ENCODE results near the gene SPEN.
"Not testable (repeated sequence)": the region's sequence is repeated elsewhere in the genome, so short reads cannot be mapped to it uniquely, and the experiment has no call there.

The SPEN gene

GRCh38 chr1:15911141-15911540 lies 63.6 kb downstream of the SPEN start:
- peaks cover 52% of the 10 kb centered on the region for H3K79me2 ChIP-seq (ENCODE audit: insufficient read depth, low read length)

GRCh38 chr1:15911927-15912326 lies 64.4 kb downstream of the SPEN start:
- peaks cover 15% of the 10 kb centered on the region for H3K4me1 ChIP-seq (ENCODE audit: insufficient read depth, low read length, severe bottlenecking)
- TF ChIP-seq CTCF (IDR thresholded peaks at IDR 0.05; ENCODE audit: low read length) (no peak), EZH2 (IDR thresholded peaks at IDR 0.05; ENCODE audit: borderline replicate concordance, low read length) (no peak)
- H3K36me3 ChIP-seq (ENCODE audit: insufficient read depth, low read length), result peaks cover 89% of the 10 kb centered on the region

More at GRCh38 chr1:15911141-15911540, 63.6 kb downstream of the SPEN start:
- no peak overlapping the region for H3K27ac ChIP-seq (ENCODE audit: low read depth, low read length, poor library complexity, severe bottlenecking)
- TF ChIP-seq EZH2 (IDR thresholded peaks at IDR 0.05; ENCODE audit: borderline replicate concordance, low read length) (no peak), CTCF (IDR thresholded peaks at IDR 0.05; ENCODE audit: low read length) (no peak)
- 0 out of 2 replicates have a peak, but pooled peaks cover 3% of the 10 kb centered on the region for H3F3A ChIP-seq (ENCODE audit: insufficient read depth, low read length)
- H3K4me1 ChIP-seq (ENCODE audit: insufficient read depth, low read length, severe bottlenecking), result peaks cover 7% of the 10 kb centered on the region
- H3K4me2 ChIP-seq (ENCODE audit: low read length), result no peak overlapping the region
- H3K36me3 ChIP-seq (ENCODE audit: insufficient read depth, low read length), result peaks cover 82% of the 10 kb centered on the region
- no peaks in the 10 kb centered on the region for H3K9me2 ChIP-seq (ENCODE audit: low read depth, low read length)
- H3K27me3 ChIP-seq (ENCODE audit: insufficient read depth, low read length), result no peaks in the 10 kb centered on the region
- no peak overlapping the region for H2AFZ ChIP-seq (ENCODE audit: low read length)
- H4K20me1 ChIP-seq (ENCODE audit: insufficient read depth, low read length), result 0 out of 2 replicates have a peak, but pooled peaks cover 3% of the 10 kb centered on the region
- H3K9ac ChIP-seq (ENCODE audit: low read length), result no peak overlapping the region
- no peak overlapping the region for H3K4me3 ChIP-seq (ENCODE audit: low read depth, low read length, poor library complexity, severe bottlenecking)
- no peaks in the 10 kb centered on the region for H3K9me3 ChIP-seq (ENCODE audit: low read length)

GRCh38 chr1:15913607-15914006 lies 66.1 kb downstream of the SPEN start:
- peaks cover 29% of the 10 kb centered on the region for H3K79me2 ChIP-seq (ENCODE audit: insufficient read depth, low read length)
- not testable (repeated sequence) for H3K4me2 ChIP-seq (ENCODE audit: low read length); H3K4me3 ChIP-seq (ENCODE audit: low read depth, low read length, poor library complexity, severe bottlenecking); H3K9me2 ChIP-seq (ENCODE audit: low read depth, low read length); H3K27me3 ChIP-seq (ENCODE audit: insufficient read depth, low read length); H4K20me1 ChIP-seq (ENCODE audit: insufficient read depth, low read length); H2AFZ ChIP-seq (ENCODE audit: low read length); H3K27ac ChIP-seq (ENCODE audit: low read depth, low read length, poor library complexity, severe bottlenecking); H3K9me3 ChIP-seq (ENCODE audit: low read length); H3K9ac ChIP-seq (ENCODE audit: low read length); H3F3A ChIP-seq (ENCODE audit: insufficient read depth, low read length)
- H3K4me1 ChIP-seq (ENCODE audit: insufficient read depth, low read length, severe bottlenecking), result peaks cover 16% of the 10 kb centered on the region
- peaks cover 93% of the 10 kb centered on the region for H3K36me3 ChIP-seq (ENCODE audit: insufficient read depth, low read length)

More at GRCh38 chr1:15911927-15912326, 64.4 kb downstream of the SPEN start:
- Histone ChIP-seq H2AFZ (ENCODE audit: low read length) (no peak overlapping the region), H3K4me2 (ENCODE audit: low read length) (no peak overlapping the region), H3K9me2 (ENCODE audit: low read depth, low read length) (no peaks in the 10 kb centered on the region), H3K4me3 (ENCODE audit: low read depth, low read length, poor library complexity, severe bottlenecking) (no peak overlapping the region), H3K27me3 (ENCODE audit: insufficient read depth, low read length) (no peaks in the 10 kb centered on the region), H3K9ac (ENCODE audit: low read length) (no peak overlapping the region), H4K20me1 (ENCODE audit: insufficient read depth, low read length) (0 out of 2 replicates have a peak, but pooled peaks cover 3% of the 10 kb centered on the region), H3K9me3 (ENCODE audit: low read length) (no peaks in the 10 kb centered on the region), H3F3A (ENCODE audit: insufficient read depth, low read length) (0 out of 2 replicates have a peak, but pooled peaks cover 3% of the 10 kb centered on the region), H3K79me2 (ENCODE audit: insufficient read depth, low read length) (peaks cover 44% of the 10 kb centered on the region), H3K27ac (ENCODE audit: low read depth, low read length, poor library complexity, severe bottlenecking) (no peak overlapping the region)

GRCh38 chr1:15915991-15916390 lies 68.5 kb downstream of the SPEN start:
- Histone ChIP-seq H3K27me3 (ENCODE audit: insufficient read depth, low read length) (no peaks in the 10 kb centered on the region), H3K9me2 (ENCODE audit: low read depth, low read length) (no peaks in the 10 kb centered on the region), H3K9me3 (ENCODE audit: low read length) (no peaks in the 10 kb centered on the region), H3K79me2 (ENCODE audit: insufficient read depth, low read length) (peaks cover 15% of the 10 kb centered on the region; the same call in 1 of the 2 replicates), H3K4me3 (ENCODE audit: low read depth, low read length, poor library complexity, severe bottlenecking) (no peak overlapping the region), H3K4me1 (ENCODE audit: insufficient read depth, low read length, severe bottlenecking) (peaks cover 16% of the 10 kb centered on the region), H3F3A (ENCODE audit: insufficient read depth, low read length) (no peaks in the 10 kb centered on the region), H3K4me2 (ENCODE audit: low read length) (no peak overlapping the region), H4K20me1 (ENCODE audit: insufficient read depth, low read length) (peaks cover 2% of the 10 kb centered on the region; the same call in 1 of the 2 replicates), H3K9ac (ENCODE audit: low read length) (no peak overlapping the region), H3K36me3 (ENCODE audit: insufficient read depth, low read length) (peaks cover 93% of the 10 kb centered on the region), H3K27ac (ENCODE audit: low read depth, low read length, poor library complexity, severe bottlenecking) (no peak overlapping the region), H2AFZ (ENCODE audit: low read length) (no peak overlapping the region)
- TF ChIP-seq CTCF (IDR thresholded peaks at IDR 0.05; ENCODE audit: low read length), result no peak
- no peak for TF ChIP-seq EZH2 (IDR thresholded peaks at IDR 0.05; ENCODE audit: borderline replicate concordance, low read length)
